GM19463 (cell line): Measurements from ENCODE around the gene RSPRY1.
A peak's percentile ranks its signal among the peaks of the same experiment; 100 is the strongest.
"Not testable (repeated sequence)": the region's sequence is repeated elsewhere in the genome, so short reads cannot be mapped to it uniquely, and the experiment has no call there.

Experiments
- ATAC-seq: cut with Tn5 transposase; IDR thresholded peaks from one replicate; pipeline ENCODE4 v1.9.1; 2021; ENCODE audit warnings: mild to moderate bottlenecking, moderate library complexity; ENCODE audit not compliant: unreplicated experiment

The RSPRY1 gene

GRCh38 chr16:57268804-57269800, 83.0 kb downstream of the RSPRY1 start:
- no peak for ATAC-seq

DNA sequence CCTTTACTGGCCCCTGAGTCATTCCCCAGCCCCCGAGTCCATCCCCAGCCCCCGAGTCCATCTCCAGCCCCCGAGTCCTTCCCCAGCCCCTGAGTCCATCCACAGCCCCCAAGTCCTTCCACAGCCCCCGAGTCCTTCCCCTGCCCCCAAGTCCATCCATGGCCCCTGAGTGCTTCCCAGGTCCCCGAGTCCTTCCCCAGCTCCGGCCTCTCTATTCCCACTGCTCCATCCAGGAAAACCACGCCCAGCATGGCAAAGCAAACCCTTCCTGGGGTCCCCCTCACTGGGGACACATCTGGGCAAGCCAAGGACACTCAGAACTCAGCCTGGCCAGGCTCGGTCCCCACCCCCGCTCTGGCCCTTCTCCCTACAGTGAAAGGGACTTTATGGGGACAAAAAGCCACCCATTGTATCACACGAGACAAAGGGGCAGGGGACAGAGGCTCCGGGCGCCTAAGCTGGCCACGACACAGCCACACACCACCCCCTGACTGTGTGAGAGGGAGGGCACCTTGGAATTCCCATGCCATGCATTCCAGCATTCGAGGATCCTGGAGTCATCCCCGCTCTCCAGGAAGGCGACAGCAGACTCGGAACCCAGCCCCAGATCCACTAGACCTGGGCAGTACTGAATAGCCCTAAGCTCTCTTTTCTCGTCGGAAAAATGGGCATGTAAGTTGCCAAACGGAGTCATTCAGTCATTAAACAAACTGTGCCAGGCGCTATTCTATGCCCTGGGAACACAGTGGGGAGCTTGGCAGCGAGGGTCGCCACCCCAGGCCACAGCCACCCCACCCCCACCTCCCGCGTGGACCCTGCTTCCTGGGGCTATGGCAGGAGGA, 84.3 kb downstream of the RSPRY1 start:
- ATAC-seq, result no peak

- no peak for ATAC-seq
These were observed 84.9 kb downstream of the RSPRY1 start for GRCh38 chr16:57271063-57271345.

DNA sequence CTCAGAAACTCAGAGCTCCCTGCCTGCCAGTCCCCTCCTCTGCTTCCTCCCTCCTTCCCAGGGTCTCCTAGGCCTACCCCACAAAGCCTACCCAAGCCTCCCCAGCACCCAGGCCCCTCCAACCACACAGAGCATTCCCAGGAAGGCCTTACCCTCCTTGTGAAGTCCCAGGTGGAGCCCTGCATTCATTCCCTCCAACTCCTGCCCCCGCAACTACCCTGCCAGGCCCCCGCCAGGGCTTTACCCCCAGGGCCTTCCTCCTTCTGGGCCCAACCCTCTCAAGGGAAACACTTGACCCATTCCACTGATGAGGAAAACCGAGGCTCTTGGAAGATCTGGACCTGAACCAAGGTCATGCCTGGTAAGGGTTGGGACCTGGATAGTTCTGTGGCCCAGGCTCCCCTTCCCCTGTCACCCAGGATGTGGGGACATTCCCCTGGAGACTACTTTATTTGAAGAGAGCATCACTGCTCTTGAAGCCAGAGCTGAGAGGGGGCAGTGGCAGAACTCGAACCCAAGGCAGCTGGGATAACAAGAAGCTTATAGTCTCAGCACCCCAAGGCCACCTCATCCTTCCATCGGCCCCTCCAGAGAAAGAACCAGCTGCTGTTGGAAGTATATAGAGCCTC, 85.9 kb downstream of the RSPRY1 start:
- no peak for ATAC-seq

DNA sequence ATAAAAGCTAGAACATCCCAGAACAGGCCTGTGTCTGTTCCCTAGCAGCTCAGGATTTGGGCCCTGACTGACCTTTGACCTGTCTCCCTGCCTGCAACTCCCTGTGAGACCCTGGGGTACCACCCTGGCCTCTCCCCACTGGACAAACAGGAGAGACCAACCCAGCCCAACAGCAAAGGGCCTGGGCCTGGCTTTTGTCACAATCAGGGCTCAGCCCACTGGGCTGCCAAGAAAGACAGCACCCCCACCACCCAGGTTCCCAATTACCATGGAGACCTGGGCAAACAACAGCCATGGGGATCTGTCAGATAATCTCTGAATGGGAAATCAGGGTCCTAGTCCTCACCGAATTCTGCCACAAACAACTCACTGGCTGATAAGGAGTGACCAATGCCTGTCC, 87.2 kb downstream of the RSPRY1 start:
- no peak for ATAC-seq

- no peak for ATAC-seq
These were observed 87.7 kb downstream of the RSPRY1 start for GRCh38 chr16:57273826-57274225.

GRCh38 chr16:57275946-57276345, 89.8 kb downstream of the RSPRY1 start:
- ATAC-seq, result not testable (repeated sequence)

DNA sequence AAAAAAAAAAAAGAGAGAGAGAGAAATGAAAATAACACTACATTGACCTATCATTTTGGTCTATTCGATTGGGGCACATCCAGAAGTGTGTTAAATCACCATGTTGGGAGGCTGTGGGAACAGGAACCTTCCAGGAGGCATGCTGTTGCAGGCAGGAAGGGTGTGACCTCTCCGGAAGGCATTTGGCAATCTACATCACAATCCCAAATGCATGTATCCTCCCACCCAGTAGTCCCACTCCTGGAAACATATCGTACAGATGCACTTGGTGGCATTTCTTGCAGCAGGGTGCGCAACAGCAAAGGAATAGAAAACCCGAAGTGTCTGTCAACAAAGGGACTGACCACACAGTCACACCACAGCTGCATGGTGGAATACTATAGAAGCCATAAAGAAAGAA, 90.5 kb downstream of the RSPRY1 start:
- ATAC-seq, result no peak

- ATAC-seq, result no peak
These were observed 91.5 kb downstream of the RSPRY1 start for GRCh38 chr16:57277586-57277985.

GRCh38 chr16:57278494-57278893, 92.4 kb downstream of the RSPRY1 start:
- ATAC-seq, result no peak

DNA sequence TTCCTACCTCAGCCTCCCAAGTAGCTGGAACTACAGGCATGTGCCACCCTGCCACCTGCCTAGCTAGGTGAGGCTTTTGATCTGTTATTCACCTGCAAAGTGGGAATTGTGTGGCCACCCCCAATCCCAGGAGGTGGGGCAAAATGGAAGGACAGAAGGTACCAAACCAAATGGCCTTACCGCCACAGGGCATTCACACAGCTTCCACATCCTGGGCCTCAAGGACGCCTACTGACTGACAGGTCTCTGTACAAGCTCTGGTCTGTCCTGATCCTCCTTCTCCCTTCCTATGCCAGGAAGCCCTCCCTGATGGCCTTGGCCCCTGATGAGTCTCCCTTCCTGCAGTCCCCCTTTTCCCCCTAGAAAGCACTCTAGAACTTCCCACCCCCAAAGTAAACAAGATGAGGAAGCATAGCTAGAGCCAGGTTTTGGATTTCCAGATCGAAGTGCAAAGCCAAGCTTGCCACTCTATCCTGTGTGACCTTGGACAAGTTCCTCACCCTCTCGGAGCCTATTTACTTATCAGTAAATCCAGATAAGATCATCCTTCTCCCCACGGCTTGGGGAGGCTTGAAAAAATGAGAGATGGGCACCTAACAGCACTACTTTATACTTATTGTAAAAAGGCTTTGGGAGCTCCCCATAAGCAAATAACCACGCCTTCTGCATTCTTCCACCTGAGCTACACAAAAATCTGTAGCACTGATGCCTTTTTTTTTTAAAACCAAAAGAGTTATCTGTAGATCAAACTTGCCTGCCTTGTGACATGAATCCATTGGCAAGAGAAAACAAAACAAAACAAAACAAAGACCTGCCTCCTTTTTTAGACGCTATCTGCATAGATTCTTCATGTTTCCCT, 93.9 kb downstream of the RSPRY1 start:
- ATAC-seq, result no peak

GRCh38 chr16:57281791-57282190, 95.7 kb downstream of the RSPRY1 start:
- ATAC-seq, result no peak

- no peak for ATAC-seq
These were observed 96.5 kb downstream of the RSPRY1 start for GRCh38 chr16:57282510-57283213.

DNA sequence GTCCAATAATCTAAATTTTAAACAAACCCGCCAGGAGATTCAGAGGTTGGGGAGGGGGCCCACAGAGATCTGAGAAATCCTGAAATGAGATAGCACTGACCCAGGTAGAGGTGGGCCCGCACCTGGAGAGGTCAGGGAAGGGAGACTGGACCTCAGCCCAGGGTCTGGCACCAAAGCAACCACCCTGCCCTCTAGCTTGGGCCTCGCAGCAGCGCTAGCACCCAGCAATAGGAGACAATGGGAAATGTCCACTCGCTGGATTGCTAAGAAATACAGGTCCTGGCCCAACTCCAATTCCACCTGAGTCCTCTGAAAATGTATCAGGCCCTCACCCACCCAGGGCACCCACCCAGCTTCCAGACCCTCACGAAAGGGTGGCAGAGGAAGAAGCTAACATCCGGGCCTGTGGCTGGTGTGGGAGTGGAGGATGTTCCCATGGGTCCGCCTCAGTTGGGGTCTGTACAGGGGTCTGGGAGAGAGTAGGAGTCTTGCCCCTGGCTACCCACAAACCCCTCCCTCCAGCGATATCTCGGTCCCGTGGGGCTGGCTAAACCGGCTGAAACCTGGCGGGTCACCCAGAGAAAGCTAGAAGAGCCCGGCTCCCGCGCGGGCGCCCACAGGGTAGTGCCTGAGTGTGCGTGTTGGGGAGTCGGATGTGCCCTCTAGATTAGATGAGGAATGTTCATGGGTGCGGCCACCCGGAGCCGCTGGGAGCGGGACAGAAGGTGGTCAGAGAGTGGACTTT, 97.3 kb downstream of the RSPRY1 start:
- ATAC-seq, result no peak

GRCh38 chr16:57283959-57284208, 97.8 kb downstream of the RSPRY1 start:
- no peak for ATAC-seq

DNA sequence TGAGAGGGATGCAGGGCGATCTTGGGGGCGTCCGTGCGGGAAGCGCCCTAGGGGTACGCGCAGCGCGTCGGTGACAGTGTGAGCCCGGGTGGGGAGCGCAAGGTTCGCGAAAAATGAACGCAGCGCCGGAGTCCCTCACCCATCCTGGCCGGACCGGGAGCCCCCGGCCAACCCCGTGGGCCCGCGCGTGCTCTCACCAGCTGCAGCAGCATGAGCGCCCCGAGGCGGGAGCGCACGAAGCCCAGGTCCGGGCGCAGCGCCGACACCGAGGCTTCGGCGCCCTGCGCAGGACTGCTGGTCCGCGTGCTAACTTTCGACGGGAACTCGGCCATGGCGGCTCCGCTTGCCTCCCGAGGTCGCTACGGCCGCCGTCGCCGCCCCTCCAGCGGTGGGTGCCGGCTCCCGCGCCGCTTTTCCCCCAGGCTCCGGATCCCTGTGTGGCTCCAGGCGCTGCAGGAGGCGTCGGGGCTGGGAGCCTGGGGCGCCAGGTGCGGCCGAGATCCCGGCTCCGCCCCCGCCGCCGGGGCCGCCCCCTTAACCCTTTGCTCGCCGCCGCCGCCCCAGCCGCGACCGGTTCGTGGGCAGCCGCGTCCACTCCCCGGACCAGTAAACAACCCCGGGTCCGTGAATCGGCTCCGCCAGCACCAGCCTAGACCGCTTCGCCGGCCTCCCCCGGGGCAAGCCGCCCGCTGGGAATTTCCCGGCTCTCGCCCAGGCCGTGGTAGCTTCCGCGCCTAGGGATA, 98.3 kb downstream of the RSPRY1 start, which contains the start of gene PLLP:
TSS of gene PLLP (minus strand) at position 464 of the 743 bp plus-strand sequence. CDS start at position 332, 132 bp downstream.
- peak; percentile 64 for ATAC-seq

DNA sequence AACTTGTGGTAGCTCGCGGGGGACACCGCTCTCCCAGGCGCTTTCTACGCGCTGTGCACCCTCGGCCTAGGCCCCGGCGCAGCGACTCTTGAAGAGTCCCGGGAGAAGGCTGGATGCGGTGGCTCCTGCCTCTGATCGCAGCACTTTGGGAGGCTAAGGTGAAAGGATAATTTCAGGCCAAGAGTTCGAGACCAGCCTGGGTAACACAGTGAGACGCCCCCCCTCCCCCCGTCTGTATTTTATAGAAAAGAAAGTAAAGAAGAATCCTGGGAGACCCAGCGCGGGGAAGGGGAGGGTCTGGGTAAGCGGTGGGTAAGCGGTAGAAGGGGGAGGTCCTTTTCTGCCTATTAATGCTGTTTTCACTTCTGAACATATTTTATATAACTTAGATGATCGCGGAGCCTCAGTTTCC, 98.8 kb downstream of the RSPRY1 start:
- ATAC-seq, result no peak

DNA sequence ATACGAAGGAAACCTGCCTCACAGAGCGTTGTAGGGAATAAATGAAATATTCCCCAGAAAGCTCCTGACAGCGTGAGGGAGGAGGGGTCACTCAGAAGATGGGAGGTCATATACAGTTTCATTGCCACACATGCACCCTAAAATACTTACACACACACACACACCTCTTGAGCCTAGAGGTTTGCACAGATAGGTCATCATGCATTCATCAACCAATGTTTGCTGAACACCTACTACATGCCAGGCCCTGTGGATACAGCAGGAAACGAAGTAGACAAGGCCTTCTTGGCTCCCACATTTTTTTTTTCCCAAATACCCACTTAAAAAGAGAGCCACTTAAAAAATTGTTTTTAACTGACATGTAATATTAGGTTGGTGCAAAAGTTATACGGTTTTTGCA, 99.2 kb downstream of the RSPRY1 start:
- no peak for ATAC-seq
